ENCODE results near the gene DISP2. TPM values are rescaled to one million over a fixed set of nuclear protein-coding genes. Genes with fewer than 3 reads are reported as not detected.

DISP2 gene
- total and polyA plus RNA-seq, 2 of the 8 experiments (the other 6 are each of a cell fraction or from before 2014, with no cell fraction given): 0.45 to 1.2 TPM

DNA sequence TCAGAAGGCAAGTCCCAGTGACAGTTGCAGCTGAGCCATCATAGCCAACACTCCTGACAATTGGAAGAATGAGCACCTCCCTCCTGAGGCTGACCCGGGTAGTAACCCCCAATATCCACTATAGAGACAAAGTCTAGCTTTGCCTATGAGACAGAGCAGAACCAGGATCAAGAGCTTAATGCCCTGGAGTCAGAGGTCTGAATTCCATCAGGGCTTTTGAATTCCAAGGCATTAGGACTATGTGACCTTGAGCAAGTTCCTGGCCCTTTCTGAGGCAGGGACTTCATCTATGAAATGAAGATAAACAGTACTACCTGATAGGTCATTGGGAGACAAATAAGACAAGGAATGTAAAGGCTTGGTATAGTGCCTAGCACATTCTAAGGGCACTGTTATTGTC, 37.6 kb upstream of the DISP2 start (continued):
- no peak for TF ChIP-seq YY1 (IDR thresholded peaks at IDR 0.05; ENCODE audit: low read depth, low read length)

All from H1 (cell line).